ENCODE data around the gene SPDYE2B.
"Not testable (repeated sequence)": the region's sequence is repeated elsewhere in the genome, so short reads cannot be mapped to it uniquely, and the experiment has no call there.

SPDYE2B gene, protein sequence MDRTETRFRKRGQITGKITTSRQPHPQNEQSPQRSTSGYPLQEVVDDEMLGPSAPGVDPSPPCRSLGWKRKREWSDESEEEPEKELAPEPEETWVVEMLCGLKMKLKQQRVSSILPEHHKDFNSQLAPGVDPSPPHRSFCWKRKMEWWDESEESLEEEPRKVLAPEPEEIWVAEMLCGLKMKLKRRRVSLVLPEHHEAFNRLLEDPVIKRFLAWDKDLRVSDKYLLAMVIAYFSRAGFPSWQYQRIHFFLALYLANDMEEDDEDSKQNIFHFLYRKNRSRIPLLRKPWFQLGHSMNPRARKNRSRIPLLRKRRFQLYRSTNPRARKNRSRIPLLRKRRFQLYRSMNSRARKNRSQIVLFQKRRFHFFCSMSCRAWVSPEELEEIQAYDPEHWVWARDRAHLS

DNA sequence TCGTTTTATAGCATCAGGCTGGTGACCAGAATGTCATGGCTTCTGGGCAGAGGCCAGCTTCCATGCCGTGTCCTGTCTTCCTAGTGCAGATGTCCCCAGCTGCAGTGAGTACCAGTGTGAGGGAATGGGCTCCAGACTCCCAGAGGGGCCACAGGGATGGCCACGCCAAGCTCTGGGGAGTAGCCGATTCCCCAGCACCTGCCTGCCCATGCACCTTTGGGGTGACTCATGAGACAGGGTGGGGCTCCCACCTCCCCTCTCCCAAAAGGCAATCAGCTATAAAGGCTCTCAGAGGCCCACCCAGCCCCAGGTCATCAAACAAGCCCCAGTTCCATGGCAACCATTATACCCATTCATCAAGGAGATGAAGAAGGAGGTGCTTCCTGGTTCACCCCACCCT, at the start of gene SPDYE2B:
SPDYE2B (plus strand) TSS at position 396 of the 400 bp plus-strand sequence. CDS start 2,030 bp downstream, outside the sequence.
- in situ Hi-C loops (cut with HindIII; ENCODE audit: low sequenced_read_pairs), result not testable (repeated sequence)

DNA sequence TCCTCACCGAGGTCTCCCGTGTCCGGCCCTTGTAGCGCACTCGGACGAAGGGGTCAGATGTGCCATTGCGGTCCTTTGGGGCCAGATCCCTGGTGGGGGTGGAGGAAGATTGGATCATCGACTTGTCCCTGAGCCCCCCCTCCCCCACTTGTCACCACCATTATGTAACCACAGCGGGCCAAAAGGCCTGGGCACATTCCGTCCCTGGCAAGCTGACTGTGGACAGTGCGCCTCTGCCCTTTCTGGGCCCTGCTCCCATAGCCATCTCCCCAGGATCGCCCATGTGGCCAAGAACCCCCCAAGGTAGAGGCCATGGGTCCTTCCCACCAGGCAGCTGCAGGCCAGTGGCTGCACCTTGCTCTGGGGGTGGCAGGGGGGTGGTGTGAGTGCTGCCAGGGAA, 47.8 kb upstream of the SPDYE2B start:
- in situ Hi-C loops (cut with HindIII; ENCODE audit: low sequenced_read_pairs), result not testable (repeated sequence)

DNA sequence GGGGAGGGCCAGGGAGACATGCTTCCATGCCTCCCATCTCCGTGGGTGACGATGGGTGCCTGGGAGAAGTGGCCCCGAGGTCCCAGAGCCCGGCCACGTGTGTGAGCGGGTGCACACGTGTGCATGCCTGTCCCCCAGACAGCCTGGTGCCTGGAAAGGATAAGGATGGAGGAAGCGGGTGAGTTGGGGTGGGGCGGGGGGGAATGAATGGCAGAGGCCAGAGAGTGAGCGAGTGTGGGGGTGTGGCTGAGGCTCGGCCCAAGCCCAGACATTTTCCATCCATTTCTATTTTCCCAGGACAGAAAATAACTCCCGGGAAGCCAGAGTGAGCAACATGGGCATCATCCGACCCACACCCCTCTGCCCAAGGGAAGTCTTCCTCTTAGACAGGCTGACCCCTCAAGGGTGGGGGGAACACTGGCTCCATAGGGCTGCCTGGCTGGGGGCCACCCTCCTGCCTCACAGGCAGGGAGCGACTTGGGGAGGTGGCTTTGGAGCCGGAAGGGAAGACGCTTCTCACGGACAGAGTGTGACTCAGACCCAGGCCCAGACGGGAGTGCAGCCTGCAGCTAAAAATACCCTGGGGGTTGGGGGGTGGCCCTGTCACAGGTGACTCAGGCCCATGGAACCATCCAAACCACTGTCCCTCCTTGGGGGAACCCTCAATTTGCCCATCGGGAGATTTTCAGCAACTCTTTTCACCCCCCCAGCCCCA, 45.5 kb upstream of the SPDYE2B start:
- in situ Hi-C loops (cut with HindIII; ENCODE audit: low sequenced_read_pairs), result not testable (repeated sequence)

DNA sequence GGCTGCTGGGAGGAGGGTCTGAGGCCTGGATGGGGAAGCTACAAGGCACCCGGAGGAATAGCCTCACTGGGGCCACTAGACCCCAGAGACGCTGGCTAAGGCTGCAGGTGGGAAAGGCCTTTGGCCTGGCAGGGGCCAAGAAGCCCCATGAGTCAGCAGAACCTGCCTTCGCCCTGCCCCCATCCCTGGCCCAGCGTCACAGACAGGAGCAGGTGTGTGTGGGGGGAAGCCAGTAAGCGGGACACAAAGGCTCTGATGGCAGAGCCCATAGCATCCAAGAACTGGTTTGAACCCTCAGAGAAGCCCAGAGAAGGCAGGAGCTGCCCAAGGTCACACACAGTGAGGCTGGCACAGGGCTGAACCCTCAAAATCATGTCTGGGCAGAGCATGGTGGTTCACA, 43.3 kb upstream of the SPDYE2B start:
- in situ Hi-C loops (cut with HindIII; ENCODE audit: low sequenced_read_pairs), result not testable (repeated sequence)

DNA sequence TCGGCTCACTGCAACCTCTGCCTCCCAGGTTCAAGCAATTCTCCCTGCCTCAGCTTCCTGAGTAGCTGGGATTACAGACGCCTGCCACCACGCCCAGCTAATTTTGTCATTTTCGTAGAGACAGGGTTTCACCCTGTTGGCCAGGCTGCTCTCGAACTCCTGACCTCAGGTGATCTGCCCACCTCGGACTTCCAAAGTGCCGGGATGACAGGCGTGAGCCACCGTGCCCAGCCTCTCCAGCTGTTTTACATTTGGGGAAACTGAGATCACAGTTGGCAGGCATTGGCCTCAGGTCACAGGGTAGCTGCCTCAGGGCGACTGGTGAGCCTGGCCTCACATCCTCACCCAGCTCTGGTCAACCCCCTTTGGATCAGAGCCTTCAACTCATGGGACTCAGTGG, 40.4 kb upstream of the SPDYE2B start:
- in situ Hi-C loops (cut with HindIII; ENCODE audit: low sequenced_read_pairs), result not testable (repeated sequence)

DNA sequence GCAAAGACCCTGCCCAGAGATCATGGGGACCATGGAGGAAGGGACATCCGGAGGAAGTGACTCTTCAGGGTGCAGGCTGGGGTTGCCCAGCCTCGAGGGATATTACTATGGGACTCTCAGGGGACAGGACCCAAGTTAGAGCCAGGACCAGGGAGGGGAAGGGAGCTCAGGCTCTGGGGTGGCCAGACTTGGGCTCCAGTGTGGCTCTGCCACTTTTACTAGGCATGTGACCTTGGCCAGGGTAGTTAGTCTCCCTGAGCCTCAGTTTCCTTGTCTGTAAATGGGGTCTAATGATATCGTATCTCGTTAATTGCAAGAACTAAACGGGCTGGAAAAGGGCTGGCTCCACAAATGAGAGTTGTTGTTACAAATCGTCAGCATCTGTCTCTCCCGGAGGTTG, 39.7 kb upstream of the SPDYE2B start:
- in situ Hi-C loops (cut with HindIII; ENCODE audit: low sequenced_read_pairs), result not testable (repeated sequence)

DNA sequence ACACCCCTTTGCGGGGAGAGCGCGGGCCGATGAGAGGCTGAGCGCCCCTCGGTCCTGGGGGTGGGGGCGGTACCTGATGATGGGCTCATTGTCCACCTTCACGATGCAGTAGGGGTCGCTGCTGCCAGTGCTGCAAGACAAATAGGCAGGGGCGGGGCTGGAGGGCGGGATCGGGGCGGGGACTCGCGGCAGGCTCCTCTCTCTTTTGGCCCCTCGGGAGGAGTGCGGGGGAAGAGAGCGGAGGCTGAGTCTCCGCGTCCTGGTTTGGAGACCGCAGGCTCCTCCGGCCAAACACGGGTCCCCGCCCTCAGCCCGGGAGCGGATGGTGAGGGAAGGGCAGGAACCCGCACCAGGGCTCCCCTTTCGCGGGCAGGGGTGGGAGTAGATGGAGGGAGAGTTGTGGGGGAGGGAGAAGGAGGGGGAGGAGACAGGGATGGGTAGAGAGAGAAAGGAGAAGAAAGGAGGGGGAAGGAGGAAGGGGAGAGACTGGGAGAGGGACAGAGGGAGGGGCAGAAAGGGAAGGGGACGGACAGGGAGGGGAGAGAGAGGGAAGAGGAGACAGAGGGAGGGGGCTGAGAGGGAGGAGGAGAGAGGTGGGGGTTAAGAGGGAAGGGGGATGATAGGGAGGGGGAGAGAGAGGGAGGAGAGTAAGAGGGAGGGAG, 39.0 kb upstream of the SPDYE2B start:
- in situ Hi-C loops (cut with HindIII; ENCODE audit: low sequenced_read_pairs), result not testable (repeated sequence)

DNA sequence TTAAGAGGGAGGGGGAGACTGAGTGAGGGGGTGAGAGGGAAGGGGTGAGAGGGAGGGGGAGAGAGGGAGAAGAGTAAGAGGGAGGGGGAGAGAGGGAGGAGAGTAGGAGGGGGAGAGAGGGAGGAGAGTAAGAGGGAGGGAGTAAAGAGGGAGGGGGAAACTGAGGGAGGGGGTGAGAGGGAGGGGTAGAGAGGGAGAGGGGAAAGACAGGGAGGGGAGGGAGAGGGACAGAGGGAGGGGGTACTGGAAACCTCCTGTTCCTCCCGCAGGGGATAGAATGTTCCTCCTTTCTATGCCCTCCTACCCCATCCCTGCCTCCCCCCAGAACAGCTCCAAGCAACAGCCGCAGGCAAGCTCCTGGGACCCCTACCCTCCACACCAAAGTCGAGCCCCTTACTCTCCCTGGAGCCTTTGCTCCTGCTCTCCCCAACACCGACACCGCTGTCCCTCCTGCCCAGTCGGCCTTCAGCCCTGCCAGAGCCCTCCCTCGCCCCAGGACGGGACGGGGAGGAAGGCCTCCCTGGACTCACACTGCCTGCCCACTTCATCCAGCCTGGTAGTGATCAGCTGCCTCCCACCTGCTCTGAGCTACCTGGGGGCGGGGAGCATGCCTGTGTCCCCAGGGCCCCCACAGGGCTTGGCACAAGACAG, 38.3 kb upstream of the SPDYE2B start:
- in situ Hi-C loops (cut with HindIII; ENCODE audit: low sequenced_read_pairs), result not testable (repeated sequence)

DNA sequence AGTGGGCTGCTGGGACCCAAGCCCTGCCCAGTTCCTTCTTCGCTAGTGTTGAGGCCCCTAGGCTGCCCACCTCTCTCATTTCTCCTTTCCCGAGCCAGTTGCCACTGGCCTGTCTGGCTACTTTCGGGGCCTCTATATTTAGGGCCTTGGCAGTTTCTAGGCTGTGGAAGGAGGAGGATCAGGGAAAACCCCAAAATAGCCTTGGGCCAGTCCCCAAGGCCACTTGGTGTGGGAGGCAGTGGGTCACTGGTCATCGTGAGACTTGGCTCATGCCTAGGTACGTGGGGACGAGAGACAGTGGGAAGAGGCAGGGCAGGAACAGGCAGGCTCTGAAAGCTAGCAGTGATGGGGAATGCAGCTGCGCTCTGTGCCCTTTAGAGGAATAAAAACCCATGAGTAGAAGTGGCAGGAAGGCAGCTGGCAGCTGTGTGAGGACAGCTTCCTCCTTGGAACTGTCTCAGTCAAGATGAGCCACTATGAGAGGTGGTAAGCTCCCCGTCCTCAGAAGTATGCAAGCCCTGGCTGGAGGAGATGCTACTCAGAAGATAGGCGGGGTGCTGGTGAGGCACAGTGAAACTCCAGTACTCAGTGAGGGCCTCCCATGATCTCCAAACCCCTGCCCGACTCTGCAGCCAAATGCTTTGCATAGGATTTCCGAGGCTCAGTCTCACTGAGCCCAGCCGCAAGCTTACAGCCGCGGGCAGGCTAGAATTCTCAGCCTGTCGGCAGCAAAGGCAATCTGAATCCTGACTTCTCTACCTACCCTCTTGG, 36.4 kb upstream of the SPDYE2B start:
- in situ Hi-C loops (cut with HindIII; ENCODE audit: low sequenced_read_pairs), result not testable (repeated sequence)

DNA sequence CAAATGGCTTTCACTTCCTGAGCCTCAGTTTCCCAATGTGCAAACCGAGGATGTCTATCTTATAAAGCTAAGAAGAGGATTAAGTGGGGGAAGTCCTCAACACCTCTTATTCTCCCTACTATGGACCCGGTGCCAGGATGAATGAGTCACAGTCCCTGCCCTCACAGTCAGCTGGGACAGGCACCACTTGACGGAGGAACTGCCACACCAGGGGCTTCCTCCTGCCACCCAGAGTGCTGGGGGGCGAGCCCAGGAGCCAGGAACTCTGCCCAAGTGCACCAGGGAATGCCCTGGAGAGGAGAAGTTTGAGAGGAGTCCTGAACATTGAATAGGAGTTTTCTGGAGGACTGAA, 35.8 kb upstream of the SPDYE2B start:
- in situ Hi-C loops (cut with HindIII; ENCODE audit: low sequenced_read_pairs), result not testable (repeated sequence)

DNA sequence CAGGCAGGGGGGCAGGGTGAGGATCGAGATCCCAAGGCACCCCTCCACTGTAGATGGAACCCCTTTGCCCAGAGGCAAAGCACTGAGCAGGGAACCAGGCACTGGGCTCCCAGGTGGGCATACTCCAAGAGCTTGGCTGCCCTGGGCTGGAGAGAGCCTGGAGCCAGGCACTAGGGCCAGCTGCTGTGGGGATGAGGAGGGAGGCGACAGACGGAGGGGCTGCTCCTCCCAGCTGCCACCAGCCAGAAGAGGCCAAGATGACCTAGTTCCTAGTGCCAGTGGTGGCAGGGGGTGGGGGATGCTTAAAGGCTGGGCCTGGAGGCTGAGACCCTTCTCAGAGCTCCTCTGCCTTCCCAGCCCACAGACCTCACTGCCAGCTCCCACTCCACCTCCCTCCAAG, 35.2 kb upstream of the SPDYE2B start:
- in situ Hi-C loops (cut with HindIII; ENCODE audit: low sequenced_read_pairs), result not testable (repeated sequence)

DNA sequence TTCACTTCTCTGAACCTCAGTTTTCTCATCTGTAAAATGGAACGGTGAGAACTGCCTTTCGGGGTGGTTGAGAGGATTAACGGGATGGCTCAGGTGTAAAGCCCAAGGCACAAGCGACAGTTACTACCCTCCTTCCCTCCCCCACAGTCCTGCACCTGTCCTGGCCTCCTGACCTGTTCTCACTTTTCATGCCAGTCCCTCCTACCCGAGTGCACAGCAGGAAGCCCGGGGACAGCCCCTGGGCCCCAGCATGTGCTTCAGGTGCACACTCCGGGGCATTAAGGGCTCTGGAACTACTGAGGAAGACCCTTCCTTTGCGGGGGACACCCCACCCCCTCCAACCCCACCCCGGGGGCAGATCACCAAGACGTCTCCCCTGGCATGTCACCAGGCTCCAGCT, 34.2 kb upstream of the SPDYE2B start:
- in situ Hi-C loops (cut with HindIII; ENCODE audit: low sequenced_read_pairs), result not testable (repeated sequence)

DNA sequence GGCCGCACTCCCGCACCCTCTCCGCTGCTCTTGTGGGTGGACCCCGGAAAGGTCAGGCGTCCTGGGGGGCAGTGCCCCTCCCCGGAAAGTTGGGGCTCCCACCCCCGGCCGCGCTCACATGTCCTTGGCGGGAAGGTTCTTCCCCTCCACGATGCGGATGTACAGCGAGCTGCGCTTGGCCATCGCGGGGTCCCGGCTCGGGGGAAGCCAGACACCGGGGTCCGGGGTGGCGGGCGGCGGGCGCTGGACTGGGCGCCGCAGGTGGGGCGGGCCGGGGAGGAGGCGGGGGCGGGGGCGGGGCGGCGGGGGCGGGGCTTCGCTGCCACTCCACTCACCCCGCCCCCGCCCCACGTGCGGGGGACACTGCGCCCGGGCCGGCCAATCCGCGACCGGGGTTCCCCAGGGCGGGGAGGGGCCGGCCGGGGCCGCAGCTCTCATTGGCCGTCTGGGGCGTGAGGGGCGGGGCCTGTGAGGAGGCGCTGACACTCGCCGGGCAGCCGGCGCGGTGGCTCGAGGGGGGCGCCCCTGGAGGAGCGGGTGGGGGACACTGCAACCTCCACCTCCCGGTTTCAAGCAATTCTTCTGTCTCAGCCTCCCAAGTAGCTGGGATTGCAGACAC, 33.5 kb upstream of the SPDYE2B start, which contains the start of gene RASA4:
RASA4 (minus strand) TSS at position 250 of the 619 bp plus-strand sequence; CDS start at position 183, 67 bp downstream.
- in situ Hi-C loops (cut with HindIII; ENCODE audit: low sequenced_read_pairs), result not testable (repeated sequence)

DNA sequence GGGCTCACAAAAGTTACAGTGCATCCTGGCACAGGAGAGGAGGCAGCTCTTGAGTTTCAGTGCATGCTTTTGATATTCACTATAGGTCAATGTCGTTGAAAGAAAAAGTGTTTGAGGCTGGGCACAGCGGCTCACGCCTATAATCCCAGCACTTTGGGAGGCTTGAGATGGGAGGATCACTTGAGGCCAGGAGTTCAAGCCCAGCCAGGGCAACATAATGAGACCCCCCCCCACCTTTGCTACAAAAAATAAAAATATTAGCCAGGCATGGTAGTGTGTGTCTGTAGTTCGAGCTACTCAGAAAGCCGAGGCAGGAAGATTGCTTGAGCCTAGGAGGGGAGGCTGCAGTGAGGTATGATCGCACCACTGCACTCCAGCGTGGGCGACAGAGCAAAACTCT, 32.0 kb upstream of the SPDYE2B start:
- in situ Hi-C loops (cut with HindIII; ENCODE audit: low sequenced_read_pairs), result not testable (repeated sequence)

DNA sequence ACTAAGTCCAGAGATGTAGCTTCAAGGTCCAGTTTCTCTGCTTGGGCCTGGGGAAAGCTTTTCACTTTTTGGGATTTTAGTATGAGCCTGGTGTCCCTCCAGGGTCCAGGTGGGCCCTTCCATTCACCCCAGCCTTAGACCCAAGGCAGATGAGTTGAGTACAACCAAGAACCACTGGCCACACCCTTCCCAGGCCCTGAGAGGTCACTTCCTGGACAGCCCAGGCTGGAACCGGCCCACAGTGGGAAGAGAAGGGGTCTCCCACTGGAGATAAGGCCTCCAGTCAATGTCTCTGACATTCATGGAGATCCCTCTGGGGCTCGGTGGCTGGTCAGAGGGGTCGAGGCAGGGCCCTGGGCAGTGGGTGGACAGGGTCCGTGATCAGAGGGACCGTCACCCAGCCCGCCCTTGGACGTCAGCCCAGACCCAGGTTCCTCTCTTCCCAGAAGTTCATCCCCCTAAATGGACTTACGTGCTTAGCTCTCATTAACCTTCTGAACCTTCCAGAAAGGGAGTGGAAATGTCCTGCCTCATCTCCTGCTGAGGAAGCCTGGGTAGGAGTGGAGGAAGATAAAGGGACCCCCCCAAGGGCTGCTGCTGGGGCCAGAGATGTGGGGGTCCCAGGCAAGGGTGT, 22.7 kb upstream of the SPDYE2B start:
- in situ Hi-C loops (cut with HindIII; ENCODE audit: low sequenced_read_pairs), result not testable (repeated sequence)

DNA sequence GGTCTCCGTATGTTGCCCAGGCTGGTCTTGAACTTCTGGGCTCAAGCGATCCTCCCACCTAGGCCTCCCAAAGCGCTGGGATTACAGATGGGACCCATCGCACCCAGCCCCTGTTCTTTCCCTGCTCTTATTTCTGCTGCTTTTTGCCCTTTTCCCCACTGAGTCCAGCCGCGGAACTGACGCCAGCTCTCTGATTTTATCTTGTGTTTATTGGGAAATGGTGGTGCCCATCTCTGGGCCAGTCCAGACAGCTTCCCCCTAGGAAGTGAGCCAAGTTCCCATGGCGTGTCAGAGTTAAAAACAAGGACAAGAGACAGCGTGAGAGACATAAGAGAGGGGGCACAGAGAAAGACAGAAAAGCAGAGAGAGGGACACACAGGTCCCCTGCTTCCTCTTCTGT, 19.5 kb upstream of the SPDYE2B start:
- in situ Hi-C loops (cut with HindIII; ENCODE audit: low sequenced_read_pairs), result not testable (repeated sequence)

DNA sequence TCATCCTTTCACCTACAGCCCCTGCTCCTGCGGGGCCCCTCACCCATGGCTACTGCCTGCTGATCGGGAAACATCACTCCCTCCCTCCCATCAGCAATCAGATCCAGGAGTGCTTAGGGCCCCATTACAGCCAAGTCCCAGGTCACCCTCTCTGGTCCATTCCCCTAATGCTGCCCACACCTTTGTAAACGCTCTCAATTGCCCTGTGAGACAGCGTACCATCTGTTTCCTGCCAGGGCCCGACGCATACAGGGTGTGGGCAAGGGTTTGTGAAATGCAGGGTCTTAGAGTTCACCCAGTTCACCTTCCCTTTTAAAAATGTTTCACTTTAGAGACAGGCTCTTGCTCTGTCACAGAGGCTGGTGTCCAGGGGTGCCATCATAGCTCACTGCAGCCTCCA, 15.8 kb upstream of the SPDYE2B start:
- in situ Hi-C loops (cut with HindIII; ENCODE audit: low sequenced_read_pairs), result not testable (repeated sequence)

DNA sequence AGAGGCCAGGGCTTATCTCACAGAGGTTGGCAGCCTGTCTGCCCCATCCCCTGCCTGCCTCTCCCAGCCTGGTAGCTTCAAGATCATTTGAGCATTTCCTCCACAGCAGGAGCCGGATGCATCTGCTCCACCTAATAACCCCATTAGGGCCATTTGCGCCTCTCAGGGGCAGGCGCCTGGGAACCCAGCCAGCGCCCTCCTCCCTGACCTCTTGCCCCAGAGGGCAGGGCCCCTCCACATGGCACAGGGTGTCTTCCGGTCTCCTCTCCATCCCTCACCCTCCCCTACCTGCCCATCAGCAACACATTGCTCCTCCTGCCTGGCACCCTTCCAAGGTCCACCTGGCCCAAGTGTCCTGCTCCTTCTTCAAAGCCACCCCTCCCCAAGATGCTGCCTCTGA, 14.8 kb upstream of the SPDYE2B start:
- in situ Hi-C loops (cut with HindIII; ENCODE audit: low sequenced_read_pairs), result not testable (repeated sequence)

DNA sequence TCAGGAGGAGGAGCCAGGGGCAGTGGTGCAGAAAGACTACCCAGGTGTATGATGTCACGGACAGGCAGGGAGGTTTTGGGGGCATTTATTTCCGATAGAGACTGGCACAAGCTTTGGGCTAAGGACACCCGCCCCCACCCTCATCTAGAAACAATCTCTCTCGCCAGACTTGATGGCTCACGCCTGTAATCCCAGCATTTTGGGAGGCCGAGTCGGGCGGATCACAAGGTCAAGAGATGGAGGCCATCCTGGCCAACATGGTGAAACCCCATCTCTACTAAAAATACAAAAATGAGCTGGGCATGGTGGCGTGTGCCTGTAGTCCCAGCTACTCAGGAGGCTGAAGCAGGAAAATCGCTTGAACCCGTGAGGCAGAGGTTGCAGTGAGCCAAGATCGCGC, 13.2 kb upstream of the SPDYE2B start:
- in situ Hi-C loops (cut with HindIII; ENCODE audit: low sequenced_read_pairs), result not testable (repeated sequence)
